GM15510 (cell line): Measurements from ENCODE around the gene VSTM1.

Experiments
- POLR2A ChIP-seq: IDR thresholded peaks from 3 replicates; pipeline ENCODE4 v1.6.1; 2011; ENCODE audit warnings: borderline replicate concordance; ENCODE audit not compliant: insufficient read length; ENCODE audit errors: extremely low read depth

The VSTM1 gene

DNA sequence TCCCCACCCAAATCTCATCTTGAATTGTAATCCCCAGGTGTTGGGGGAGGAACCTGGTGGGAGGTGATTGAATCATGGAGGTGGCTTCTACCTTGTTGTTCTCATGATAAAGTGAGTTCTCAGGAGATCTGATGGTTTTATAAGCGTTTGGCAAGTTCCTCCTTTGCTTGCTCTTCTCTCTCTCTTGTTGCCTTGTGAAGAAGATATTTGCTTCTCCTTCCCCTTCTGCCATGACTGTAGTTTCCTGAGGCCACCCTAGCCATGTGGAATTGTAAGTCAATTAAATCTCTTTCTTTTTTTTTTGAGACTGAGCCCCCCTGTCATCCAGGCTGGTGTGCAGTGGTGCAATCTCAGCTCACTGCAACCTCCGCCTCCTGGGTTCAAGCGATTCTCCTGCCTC is 34.4 kb downstream of the VSTM1 start:
- TF ChIP-seq POLR2A, result no peak

DNA sequence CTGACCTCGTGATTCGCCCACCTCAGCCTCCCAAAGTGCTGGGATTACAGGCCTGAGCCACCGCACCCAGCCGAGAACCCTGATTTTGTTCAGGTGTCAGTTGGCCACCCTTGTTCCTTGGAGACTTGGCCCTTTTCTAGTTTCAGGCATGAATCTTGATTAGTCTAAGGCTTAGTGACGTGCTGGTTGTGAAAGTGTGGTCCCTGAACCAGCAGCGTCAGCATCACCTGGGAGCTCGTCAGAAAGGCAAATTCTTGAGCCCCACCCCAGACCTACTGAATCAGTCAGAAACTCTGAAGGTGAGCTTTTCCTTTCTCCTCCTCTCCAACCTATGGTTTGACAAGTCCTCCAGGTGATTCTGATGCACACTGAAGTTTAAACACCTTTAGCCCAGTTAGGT is 37.0 kb downstream of the VSTM1 start:
- TF ChIP-seq POLR2A, result no peak

DNA sequence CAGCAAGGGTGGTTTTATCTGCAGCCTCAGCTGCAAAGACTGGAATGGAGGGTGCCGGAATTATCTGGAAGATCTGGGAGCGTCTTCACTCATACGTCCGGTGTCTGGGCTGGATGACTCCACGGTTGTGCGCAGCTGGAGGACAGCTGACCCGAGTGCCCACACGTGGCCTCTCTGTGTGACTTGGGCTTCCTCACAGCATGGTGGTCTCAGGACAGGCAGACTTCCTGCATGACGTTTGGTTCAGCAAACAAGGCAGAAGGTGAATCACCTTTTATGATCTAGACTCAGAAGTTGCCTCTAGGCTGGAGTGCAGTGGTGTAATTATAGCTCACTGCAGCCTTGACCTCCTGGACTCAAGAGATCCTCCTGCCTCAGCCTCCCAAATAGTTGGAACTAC is 39.0 kb downstream of the VSTM1 start:
- TF ChIP-seq POLR2A, result no peak

DNA sequence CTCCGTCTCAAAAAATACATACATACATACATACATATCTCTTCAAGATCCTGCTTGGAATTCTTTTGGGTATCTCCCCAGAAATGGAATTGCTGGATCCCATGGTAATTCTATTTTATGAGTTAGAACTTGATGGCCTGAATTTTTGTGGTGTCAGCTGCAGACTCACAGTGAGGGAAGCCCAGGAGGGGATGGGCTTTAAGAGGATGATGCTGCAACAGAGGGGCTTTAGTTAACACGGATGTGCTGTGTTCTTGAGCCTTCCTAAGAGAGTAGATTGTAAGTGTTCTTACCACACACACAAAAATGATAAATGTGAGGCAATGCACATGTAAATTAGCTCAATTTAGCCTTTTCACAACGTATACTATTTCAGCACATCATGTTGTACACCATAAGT is 40.5 kb downstream of the VSTM1 start:
- no peak for TF ChIP-seq POLR2A

DNA sequence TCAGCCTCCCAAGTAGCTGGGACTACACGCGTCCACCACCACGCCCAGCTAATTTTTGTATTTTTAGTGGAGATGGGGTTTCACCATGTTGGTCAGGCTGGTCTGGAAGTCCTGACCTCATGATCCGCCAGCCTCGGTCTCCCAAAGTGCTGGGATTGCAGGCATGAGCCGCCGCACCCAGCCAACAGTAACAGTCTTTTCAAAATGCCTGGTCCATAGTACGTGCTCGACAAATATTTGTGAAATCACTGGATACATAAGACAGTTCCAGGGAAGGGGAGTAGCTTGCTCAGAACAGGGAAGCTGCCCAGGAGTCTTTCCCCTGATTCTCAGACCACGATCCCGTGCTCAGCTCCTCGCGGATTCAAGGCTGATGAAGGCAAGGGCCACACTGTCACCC is 41.8 kb downstream of the VSTM1 start:
- TF ChIP-seq POLR2A, result no peak

DNA sequence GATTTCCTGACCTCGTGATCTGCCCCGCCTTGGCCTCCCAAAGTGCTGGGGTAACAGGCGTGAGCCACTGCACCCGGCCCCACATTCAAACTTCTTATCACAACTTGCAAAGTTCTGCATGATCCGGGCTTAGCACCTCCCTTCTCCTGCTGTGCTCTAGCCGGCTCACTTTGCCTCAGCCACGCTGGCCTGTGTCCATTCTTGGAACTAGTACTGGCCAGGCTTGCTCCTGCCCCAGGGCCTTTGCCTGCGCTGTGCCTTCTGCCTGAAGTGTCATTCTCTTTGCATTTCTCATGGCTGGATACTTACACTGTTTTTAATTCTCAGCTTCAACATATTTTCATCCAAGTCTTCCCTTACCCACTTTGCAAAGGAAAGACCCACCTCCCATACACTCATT is 42.3 kb downstream of the VSTM1 start:
- no peak for TF ChIP-seq POLR2A

DNA sequence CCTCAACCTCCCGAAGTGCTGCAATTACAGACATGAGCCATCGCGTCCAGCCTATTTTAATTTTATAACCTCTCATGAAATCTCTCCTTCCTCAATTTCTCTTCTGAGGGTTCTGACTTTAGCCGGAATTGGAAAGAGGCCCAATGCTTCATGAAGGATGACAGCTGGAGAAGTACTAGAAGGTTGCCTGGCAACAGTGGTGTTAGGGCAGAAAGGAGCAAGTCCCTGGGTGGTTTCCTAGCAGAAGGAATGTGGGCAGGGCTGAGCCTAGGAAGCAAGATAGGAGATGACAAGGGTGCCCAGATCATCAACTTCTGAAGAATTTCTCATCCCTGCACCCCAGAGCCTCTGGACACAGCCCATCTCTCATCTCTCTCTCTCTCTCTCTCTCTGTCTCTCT is 46.4 kb downstream of the VSTM1 start:
- no peak for TF ChIP-seq POLR2A

DNA sequence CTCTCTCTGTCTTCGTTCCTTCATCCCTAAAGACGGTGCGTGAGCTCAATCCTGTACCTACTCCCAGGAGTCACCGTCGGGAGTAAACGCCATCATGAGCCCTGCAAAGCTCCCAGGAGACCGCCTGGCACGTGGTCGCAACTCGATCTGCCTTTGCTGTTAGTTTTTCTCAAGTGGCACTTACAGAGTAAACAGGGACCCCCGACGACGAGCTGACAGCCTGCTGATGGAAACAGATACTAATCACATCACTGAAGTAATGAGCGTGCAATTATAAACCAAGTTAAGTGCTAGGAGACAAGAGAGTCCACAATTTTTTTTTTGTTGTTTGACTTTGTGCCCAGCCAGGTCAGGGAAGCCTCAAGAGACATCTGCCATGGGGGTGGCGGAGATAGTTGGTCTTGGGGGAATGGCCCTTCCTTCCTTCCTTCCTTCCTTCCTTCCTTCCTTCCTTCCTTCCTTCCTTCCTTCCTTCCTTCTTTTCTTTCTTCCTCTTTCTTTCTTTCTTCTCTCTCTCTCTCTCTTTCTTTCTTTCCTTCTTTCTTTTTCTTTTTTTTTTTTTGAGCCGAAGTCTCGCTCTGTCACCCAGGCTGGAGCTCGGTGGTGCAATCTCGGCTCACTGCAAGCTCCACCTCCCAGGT is 48.7 kb downstream of the VSTM1 start:
- TF ChIP-seq POLR2A, result no peak

DNA sequence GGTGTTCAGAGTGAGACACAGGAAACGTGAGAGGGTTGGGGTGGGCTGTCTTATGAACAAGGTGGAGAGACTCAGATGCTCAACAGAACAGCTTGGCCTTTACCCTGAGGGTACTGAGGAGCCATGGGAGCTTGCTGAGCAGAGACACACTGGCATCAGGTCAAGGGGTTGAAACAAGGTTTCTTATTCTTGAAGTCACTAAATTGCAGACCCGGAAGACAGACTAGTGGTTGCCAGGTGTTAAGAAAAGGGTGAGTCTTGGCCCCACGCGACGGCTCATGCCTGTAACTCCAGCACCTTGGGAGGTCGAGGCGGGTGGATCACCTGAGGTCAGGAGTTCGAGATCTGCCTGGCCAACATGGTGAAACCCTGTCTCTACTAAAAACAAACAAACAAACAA is 49.8 kb downstream of the VSTM1 start:
- TF ChIP-seq POLR2A, result no peak

DNA sequence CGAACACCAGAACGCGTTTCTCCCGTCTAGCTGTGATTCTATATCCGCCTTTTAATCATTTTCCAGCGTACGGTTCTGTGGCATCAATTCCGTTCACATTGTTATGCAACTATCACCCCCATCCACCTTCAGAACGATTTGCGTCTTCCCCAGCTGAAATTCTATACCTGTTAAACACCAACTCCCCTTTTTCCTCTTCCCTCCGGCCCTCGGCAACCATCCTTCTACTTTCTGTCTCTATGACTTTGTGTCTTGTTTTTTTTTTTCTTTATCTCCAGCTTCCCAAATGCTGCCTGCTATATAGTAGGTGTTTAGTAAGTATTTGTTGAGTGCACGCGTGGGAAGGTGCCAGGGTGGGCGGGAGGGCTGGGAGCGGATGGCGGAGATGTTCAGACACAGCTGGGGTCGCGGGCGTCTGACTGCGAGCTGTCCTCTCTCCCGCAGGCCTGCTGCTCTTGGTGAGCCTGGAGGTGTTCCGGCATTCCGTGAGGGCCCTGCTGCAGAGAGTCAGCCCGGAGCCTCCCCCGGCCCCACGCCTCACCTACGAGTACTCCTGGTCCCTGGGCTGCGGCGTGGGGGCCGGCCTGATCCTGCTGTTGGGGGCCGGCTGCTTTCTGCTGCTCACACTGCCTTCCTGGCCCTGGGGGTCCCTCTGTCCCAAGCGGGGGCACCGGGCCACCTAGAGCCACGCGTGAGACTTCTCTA is 52.0 kb downstream of the VSTM1 start:
- no peak for TF ChIP-seq POLR2A

DNA sequence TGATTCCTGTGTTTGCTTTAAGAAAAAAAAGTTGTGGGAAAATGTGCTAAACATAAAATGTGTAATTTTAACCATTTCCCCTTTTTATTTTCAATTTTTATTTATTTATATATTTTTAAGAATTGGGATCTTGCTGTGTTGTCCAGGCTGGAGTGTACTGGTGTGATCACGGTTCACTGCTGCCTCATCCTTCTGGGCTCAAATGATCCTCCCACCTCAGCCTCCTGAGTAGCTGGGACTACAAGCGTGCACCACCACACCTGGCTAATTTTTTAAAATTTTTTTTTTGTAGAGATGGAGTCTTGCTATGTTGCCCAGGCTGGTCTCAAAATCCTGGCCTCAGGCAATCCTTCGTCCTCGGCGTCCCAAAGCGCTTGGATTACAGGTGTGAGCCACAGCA is 53.2 kb downstream of the VSTM1 start:
- no peak for TF ChIP-seq POLR2A

DNA sequence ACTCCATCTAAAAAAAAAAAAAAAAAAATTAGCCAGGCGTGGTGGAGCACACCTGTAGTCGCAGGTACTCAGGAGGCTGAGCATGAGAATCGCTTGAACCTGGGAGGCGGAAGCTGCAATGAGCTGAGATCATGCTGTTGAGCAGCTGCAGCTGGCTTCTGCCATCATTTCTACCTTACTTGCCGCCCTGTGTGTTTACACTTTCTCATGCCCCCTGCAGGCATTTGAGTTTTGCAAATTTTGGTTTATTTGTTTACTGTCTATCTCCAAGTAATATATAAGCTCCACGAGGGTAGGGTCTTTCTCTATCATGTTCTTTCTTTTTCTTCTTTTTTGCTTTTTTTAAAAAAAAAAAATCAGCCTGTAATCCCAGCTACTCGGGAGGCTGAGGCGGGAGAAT is 54.3 kb downstream of the VSTM1 start:
- no peak for TF ChIP-seq POLR2A

DNA sequence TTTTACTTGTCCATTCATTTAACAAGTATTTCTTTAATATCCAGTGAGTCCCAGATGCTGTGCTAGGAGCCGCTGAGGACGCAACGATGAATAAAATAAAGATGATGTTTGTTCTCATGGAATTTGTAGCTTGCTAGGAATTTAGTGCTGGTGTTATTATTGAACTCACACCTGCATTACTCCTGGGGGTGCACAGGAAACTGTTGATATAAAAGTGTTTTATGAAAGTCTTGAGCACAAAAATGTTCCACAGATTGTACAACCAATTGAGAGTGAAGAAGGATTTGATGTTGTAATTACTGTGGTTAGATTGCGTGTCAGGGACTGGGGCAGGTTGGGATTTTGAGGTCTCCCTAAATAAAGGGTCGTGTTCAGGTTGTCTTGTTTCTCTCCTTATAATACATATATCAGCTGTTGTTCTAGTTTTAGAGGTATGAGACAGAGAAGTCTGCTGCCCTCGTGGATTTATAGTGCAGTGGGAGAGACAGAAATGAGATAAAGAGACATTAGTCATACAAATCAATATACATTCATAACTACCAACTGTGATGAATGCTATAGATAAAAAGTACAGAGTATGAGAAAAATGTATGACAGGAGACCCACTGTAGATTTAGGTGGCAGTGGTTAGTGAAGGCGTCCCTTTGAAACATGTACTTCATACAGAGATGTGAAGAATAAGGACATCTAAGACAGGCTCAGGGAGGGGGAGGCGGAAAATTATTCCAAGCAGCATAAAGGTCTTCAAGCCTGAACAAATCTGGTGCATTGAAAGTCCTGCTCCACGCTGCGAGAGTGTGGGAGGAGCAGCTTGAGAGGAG is 61.0 kb downstream of the VSTM1 start:
- TF ChIP-seq POLR2A, result no peak

DNA sequence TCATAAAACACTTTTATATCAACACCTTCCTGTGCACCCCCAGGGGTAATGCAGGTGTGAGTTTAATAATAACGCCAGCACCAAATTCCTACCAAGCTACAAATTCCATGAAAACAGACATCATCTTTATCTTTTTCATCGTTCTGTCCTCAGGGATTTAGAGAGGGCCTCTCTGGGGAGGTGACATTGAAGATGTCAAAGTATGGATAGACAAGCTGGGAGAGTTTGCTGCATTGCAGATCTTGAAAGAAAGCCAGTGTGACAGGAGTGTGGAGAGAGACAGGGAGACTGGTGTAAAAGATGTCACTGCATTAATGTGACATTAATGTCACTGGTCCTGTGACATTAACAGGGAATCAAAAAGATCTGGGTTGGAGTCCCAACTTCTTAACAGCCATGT is 62.2 kb downstream of the VSTM1 start:
- TF ChIP-seq POLR2A, result no peak

DNA sequence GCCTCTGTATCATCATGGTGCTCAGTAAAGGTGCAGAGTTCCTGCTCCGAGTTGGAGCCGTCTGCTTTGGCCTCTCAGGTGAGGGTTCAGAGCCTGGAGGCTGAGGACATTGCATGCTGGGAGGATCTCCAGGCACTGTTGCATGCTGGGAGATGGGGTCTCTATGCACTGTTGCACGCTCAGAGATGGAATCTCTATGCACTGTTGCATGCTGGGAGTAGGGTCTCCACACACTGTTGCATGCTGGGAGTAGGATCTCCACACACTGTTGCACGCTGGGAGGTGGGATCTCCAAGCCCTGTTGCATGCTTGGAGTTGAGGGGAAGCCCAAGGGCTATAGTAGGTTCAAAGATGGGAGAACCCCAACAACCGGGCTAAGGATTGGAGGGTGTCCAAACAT is 64.0 kb downstream of the VSTM1 start:
- no peak for TF ChIP-seq POLR2A

DNA sequence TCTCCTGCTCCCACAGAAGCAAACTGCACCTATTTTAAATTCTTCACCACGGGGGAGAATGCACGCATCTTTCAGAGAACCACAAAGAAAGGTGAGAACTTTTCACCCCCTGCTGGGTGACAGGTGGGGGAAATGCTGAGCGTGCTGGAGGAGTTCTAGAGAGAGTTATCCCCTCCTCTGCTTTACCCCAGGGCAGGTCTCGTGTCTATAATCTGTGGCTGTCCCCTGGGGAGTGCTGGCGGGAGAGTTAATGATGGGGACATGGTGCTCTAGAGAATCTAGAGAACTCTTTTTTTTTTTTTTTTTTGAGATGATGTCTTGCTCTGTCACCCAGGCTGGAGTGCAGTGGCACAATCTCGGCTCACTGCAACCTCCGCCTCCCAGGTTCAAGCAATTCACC is 65.5 kb downstream of the VSTM1 start:
- no peak for TF ChIP-seq POLR2A
